ENCODE data around the gene ADGRL2.

ADGRL2 gene

DNA sequence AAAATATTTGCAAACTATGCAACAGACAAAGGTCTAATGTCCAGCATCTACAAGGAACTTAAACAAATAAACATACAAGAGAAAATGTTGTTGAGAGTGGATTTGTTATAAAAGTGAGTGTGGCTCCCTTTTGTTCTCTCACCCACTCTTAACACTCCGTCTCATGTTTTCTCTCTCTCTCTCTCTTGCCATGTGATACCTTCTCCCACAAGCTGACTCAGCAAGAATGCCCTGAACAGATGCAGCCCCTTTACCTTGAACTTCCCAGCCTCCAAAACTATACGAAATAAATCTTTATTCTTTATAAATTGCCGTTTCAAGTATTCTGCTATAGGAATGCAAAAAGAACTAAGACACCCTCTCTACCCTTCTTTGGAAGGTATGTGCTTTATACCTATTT lies 234.1 kb downstream of the ADGRL2 start:
- Histone ChIP-seq H3K4me1 (ENCODE audit: insufficient read depth, low read length) (no peaks in the 10 kb centered on the region), H3K36me3 (ENCODE audit: insufficient read depth, low read length) (no peaks in the 10 kb centered on the region), H3K27me3 (ENCODE audit: insufficient read depth, low read length) (no peaks in the 10 kb centered on the region), H3K4me3 (ENCODE audit: low read length) (no peak overlapping the region), H3K9me3 (ENCODE audit: insufficient read depth, low read depth, low read length) (no peaks in the 10 kb centered on the region), H3K9ac (ENCODE audit: low read depth, low read length) (no peak overlapping the region), H3K27ac (ENCODE audit: low read depth, low read length) (no peak overlapping the region)
- WGBS = 95% methylated on average over 3 of the region's 3 CpGs

Measured in HUES64 (cell line).